ENCODE results near the gene C5orf47.

Gene C5orf47, protein sequence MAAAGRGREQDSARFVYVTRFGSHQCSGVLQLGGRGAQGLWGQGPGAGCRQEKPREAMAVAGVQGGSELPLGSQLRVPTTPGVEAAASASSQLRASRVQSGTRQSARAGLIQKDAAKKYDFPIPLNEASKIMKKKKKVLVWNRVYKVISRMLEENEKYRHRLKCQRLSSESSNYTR

DNA sequence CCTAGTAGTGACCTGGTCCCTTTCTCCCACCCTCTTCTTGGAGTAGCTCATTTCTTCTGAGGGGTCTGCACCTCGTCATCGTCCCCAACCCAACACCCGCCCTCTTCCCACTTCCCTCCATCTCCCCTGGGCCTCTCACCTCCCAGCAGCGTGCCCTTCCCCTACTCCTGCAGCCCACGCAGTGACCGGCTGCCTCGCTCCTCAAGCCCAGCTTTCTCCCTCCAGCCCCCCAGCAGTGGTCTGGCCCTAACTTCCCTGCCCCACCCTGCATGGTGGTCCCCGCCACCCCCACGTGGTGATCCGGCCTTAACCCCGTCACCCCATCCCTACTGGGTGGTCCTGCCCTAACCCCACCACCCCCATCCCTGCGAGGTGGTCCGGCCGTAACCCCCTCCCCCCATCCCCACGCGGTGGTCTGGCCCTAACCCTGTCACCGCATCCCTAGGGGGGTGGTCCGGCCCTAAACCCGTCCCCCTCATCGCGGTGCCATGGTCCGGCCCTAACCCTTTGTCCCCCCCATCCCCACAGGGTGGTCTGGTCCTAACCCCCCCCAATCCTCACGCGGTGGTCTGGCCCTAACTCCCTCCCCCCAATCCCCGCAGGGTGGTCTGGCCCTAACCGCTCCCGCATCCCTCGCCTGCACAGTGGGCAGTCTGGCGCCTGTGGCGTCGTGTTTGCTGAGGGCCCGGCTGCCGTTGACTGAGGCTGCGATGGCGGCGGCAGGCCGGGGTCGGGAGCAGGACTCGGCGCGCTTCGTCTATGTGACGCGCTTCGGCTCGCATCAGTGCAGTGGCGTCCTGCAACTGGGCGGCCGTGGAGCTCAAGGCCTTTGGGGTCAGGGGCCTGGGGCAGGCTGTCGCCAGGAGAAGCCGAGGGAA is at the start of gene C5orf47:
Gene C5orf47, plus strand, starts transcription at position 617 of the 878 bp plus-strand sequence. Its CDS starts 94 bp downstream, at position 711.
- DNase-seq = no peak

DNA sequence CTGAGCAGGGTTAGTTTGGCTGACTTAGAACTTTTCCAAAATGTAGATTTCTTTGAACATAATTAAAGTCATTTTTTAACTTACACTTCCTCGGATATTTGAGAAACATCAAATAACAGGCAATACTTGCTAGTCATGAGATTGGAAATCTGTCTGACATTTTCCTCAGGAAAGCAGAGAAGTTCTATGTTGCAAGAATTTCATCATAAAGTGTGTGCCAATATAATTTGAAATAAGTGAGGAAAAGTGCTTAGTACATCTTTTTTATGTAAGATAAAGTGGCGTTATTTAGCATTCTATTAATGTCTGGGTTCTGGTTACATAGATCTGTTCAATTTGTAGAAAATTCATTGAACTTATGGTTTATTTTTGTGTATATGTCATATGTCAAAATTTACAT is 48.7 kb upstream of the C5orf47 start:
- DNase-seq = no peak

DNA sequence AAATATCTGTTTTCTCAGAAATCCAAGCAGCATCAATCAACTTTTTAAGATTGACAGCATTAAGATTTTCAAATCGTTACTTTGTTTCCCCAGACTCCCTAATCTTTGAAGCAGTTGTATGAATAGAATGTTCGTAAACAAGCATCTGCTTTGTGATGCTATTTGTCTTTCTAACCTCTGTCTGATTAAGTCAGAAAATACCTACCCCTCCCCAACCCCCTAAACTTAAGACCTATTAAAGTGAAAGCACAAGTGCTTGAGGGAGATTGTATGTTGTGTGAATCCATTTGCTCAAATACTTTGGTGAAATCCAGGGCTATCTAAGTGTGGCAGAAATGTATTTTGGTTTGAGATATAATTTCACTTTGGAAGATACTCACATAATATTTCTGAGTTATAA is 47.9 kb upstream of the C5orf47 start:
- no peak for DNase-seq

DNA sequence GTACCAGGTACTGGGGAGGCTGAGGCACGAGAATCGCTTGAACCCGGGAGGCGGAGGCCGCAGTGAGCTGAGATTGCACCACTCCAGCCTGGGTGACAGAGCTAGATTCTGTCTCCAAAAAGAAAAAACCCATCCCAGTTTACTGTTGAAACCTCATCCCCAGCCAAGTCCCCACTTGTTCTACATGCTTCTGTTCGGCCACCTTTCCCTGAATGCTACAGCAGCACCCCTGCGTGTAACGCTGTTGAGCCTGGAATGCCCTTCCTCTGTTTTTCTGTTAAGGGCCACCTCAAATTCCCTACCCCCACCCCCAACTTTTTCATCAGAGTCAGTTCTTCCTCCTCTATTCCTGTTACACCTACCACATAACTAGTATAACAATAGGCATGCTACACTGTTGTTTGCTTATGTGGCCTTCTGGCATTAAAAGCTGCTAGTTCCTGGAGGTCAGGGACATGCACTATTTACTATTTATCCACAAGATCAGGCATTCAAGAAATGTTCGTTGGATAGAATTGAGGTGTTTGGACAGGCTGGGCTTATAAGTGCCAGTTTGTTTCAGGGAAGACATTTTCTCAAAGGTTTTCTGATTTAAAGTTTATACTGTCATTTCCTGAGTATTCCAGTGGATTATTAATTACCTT is 47.1 kb upstream of the C5orf47 start:
- no peak for DNase-seq

DNA sequence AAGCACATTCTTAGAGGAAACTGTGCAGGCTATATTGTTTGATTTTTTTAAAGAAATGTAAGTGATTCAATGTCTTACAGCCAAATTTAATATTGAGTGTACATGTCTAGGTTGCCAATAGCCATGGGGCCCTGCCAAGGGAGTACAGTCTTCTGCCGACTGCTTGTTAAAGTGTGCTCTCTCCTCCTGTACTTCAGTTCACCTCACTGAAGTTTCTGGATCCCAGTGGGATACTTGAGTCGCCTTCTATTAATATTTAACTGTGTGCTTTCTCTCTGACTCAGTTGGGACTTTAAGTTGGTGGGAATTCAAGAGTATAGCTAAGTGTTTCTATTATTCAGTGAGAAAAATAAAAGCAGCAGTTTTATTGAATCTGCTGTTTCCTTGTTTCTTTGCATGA is 44.5 kb upstream of the C5orf47 start:
- no peak for DNase-seq

DNA sequence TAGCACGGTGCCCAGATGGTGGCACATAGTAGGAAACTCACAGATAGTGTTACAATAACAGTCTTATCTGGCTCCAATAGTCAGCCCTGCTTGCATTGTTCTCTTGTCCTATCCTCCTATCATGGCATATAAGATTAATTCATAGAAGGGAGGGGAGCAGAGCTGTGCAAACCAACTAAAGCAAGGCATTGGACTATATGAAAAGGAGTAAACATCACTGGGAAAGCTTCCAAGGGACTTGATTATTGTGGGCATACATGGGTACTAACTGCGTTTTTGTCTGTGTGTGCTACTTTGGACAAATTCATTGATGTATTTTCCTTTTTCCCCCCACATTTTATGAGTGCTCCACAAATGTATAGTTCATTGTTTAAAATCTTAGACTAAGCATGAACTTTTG is 43.8 kb upstream of the C5orf47 start:
- no peak for DNase-seq

DNA sequence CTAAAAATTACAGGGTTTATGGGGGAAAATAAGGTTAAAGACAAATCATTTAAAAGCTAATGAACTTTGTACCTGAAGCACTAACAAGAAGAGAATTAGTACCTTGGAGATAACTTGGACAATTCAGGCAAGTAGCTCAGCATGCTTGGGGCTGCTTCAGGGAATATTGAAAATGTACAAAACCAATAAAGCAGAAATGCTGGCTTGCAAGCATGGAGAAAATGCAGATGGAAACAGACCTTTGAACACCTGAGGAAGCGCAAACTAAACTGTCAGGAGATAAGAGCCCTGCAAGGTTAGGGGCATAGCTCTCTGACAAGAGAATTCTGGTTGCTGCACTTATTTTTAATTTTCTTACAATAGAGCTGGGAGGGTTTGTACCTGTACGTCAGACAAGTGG is 42.6 kb upstream of the C5orf47 start:
- no peak for DNase-seq

DNA sequence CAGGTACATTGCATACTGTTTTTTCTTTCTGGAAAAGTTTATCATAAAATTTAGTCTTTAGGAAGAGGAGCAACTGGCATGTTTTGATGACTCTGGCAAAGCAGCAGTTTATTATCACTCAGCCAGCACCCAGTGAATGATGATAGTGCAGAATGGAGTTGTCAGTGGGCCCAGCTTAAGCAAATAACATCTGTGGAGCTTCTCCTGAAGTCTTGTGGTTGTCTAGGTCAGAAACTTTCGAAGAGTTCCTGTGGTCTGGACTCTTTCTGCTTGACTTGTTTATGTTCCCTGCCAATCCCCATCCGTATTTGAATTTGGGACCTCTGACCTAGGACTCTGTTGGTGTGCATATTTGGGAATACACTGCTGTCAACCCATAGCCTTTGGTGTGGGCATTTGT is 38.1 kb upstream of the C5orf47 start:
- no peak for DNase-seq

DNA sequence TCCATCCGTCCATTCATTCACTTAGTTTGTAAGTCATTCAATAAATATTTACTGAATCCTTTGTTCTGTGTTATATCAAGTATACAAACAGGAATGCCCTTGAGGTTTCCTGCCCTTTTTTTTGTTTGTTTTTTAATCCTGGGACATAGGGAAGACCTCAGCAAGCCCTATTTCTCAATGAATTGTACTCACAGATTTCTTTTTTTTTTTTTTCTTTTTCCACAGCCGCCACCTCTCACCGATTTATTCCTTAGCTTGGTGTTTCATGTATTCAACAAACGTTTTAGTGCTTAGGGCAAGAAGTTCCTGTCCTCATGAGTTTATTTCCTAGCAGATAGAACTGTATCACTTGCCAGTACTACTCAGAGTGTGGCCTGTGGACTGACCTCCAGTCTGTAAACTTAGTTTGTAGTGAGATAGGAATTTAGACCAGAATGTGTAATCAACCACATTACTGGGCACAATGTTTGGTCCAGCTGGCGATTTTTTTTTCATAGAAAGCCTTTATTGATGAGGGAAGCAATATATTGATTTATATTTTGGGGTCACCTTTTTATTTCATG is 35.4 kb upstream of the C5orf47 start:
- no peak for DNase-seq

DNA sequence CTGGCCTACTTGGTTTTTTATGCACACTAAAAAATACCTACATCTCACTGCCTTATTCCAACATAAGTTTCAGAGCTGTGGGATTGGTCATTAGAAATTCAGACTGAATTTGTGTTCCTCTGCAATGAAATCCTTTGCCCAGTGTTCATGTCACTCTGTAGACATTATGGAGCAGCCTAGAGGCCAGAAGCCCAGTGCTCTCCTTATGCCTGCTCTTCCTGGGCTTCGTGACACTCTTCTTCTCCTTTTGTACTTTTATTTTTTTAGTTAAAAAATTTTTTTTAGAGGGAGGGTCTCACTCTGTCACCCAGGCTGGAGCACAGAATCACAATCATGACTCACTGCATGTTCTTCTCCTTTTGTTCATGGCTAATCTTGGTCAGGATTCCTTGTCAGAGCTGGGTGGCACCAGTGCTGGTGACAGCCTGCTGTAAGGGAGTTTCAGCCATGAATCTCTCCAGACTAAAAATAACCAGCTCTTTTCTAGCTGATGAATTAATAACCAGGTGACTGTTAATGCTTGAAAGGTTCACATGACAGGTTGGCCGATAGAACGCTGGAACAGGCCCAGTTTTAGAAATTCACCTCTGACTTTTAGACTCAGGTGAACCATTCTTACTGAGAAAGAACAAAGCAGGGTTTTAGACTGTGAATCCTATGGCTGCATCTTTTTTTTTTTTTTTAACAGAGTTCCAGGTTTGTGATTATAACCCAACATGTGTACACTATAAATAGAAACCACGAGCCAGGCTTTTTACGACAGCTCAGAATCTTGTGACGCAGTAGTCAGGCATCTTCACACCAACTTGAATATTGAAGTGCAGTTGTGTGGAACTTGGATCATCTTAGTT is 34.1 kb upstream of the C5orf47 start:
- no peak for DNase-seq

DNA sequence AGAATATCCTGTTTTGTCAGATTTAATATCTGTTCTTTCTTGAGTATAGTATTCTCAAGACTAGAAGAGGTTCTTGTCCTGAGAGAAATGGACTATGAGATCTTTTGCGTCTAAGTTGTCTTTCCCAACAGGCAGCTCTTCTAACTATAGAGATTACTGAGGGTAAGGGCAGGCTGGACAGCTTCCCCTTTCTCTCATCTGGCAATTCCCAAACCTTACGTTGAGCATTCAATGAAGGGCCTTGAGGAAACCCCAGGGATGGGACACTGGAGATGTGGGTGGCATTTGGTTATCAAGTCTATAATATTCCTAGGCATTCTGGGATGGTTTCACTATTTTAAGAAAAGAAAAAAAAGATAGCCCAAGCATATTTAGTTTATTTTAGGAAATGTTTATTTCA is 28.0 kb upstream of the C5orf47 start:
- DNase-seq = no peak

DNA sequence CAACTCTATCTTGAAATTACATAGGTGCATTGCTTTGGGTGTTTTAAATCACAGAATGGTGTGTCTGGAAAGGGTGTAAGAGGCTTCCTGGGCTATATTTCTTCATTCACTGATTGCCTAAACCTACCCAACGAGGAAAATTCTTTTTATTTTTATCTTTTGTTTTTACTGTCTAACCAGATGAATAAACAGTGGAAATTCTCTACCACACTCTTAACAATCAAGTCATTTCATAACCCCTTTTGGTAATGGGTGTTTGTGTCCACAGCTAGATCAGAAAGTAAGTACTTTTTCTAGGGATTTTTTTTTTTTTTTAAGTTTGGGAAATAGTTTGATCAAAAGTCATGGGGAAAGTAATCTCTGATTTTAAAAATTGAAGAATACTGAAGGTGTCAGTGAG is 27.6 kb upstream of the C5orf47 start:
- no peak for DNase-seq

DNA sequence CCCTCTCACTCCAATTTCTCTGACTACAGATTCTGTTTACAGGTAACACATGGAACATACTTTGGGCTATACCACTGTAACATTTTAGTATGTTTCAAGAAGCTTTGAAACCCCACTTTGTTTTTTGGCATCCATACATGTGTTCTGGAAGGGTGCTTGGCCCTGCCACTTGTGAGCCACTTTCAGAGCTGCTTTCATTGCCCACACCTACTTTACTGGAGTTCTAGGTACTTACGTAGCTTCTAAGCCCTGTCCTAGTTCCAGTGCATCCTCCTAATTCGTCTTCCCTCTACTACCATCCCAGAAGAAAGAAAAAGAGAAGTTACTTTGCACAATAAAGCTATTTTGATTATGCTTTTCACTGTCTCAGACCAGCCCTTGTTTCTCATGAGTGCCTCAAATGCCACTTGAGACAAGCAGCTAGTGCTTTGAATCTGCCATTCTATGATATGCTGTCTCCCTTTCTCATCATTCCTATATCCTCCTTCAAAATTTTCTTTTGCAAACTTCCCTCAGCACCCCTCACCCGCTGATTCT is 26.5 kb upstream of the C5orf47 start:
- DNase-seq = no peak

DNA sequence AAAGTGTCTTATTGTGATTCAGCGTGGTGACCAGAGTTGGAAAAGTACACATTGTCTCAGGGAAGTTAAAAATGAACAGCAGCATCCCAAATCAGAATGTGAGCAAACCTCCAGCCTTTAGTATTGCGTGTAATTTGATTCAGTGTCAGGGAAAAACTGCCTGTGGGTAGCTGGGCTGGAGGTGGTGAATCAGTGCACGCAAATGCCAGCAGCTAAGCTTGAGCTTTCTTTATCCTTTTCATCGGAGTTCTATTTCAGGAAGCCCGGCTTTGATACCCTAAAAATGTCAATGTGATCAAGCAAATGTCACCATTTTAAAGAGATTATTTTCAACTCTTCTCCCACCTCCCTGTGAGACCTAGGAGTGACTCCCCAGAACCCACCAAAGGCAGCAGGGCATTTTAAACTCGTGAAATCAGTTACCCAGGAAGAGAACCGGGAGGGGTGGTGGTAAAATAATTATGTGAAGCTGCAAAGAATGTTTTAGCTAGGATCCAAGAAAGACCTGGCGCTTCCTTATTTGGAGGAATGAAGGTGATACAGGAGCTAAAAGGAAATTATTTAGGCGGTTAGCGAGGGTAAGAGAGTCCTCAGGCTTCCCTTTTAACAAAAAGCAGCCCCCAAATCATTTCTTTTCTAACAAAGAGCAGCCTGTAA is 25.7 kb upstream of the C5orf47 start:
- no peak for DNase-seq

DNA sequence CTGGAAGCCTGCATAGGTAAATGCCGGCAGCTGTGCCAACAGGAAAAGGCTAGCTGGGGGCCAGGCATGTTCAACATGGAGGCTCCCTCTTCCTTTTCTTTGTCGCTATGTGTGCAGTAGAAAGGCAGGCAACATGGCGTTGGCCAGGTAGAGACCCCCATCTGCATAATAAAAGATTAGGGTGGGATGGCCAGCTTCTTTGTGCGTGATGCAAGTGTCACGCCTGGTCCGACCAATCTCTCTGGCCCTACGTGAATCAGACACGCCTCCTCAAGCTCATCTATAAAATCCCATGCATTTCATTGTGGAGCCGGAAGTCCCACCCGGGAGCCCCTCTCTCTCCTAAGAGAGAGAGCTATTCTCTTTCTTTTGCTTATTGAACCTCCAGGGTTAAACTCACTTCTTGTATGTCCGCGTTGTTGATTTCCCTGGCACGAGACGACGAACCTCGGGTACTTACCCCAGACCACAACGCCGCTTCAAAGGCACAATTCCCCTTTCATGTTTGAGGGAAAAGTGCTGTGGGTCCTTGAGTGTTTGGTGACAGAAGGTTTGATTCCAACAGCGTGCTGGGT is 25.0 kb upstream of the C5orf47 start:
- no peak for DNase-seq

DNA sequence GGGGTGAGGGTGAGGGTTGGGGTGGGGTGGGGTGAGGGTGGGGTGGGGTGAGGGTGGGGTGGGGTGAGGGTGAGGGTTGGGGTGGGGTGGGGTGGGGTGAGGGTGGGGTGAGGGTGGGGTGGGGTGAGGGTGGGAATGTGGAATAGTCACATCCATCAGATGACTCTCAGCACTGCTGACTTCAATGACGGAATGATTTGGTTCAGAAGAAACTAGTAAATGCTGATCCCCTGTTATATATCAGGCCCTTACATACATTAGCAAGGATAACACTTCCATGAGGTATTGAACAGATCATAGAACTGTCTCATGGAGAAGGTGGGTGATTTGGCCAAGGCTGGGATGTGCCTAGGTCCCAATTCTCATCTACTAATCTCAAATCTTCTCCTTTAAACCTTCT is 24.5 kb upstream of the C5orf47 start:
- no peak for DNase-seq

DNA sequence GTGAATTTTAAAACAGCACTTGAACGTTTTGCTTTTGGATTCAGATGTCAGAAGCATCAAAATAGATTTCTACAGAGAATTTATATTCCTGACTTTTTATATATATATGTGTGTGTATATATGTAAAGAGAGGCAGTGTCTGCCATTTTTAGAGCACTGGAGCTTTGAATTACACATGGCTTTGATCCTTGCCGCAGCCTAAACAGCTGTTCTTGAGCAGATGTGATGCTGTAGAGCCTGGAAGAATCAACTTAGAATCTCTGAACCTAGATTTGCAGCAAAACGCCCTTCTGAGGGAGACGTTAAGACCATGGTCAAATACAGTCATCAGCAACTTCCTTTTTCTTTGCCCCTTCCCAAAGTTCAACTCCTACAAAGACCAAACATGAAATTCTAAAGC is 21.7 kb upstream of the C5orf47 start:
- DNase-seq = no peak

DNA sequence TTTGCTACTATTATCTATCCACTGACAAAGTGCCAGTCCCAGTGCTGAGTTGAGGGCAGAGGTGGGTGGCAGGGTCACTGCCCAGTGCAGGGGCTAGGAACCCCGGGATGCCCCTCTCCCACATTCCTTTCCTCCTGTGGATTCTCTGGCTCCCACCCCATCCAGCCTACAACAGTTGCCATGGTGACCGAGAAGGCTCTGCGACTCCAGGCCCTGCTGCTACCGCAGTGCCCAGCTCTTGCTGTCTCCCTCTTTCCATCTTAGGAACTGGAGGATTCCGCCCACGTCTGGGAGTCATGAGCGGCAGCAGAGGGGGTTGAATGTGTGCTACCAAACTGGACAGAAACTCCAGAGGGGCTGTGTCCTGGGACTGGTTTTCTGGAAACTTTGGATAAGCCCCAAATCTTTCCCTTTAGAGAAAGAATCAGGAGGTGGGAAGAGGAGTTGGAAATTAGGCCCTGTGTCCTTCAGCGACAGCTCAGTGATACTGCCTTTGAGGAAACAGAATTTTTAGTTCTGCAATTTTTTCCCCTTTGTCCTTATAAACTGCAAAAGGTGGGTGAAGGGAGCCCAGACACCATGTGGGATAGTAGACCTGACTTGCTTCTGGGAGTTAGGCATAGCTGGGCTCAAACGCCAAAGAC is 20.7 kb upstream of the C5orf47 start:
- no peak for DNase-seq

DNA sequence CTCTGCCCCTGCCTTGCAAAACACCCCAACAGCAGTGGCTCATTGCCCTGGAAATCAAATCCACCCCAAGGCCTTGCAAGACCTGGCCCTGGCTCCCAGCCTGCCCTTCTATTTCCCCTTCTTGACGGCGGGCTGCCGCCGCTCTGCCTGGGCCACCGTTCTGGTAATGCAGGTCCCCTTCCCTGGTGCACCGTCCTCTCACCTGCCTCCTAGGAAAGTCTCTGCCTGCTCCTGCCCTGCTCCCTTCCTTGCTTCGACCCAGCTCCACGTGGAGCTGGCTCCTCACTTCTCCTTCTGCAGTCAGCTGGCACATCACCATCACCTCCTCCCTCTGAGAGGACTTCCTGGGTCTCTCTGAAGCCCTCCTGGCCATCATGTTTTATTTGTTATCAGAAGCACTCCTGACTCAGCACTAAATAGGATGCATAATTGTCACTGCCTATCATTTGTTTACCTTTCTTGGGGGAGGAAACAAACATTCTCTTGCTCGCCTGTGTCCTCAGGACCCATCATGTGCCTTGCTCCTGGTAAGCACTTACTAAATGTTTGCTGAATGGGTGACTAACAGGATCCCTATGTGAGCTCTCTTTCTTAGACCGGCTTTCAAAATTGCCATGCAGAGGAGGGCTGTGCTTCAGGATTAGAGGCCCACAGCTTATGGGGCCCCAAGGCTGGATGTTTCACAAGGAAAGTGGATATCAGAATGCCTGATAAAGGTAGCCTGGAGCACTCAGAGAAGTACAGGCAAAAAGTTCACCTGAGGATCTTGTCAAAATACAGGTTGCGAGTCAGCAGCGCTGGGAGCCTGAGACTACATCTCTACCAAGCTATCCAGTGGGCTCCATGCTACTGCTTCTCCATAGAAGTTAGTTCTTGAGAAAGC is 19.6 kb upstream of the C5orf47 start:
- DNase-seq = no peak

Measured in activated effector memory CD4-positive, alpha-beta T cell treated with Interleukin-2 at 50 U/mL for 16 hours (primary cell).